Renal pelvis (tissue), 4 donors: ENCODE data around the gene DAO. TPM values are rescaled to one million over a fixed set of nuclear protein-coding genes. Genes with fewer than 3 reads are reported as not detected.
"Not testable (repeated sequence)": the region's sequence is repeated elsewhere in the genome, so short reads cannot be mapped to it uniquely, and the experiment has no call there.

Source experiments
- DNase-seq: peaks from one replicate; pipeline ENCODE4 v3.0.0-alpha.2; 2013
- polyA plus RNA-seq, 3 donors: library from polyadenylated mRNA; unstranded; fragments of 120-200 nt; gene quantifications; one replicate each; pipeline ENCODE4 v1.2.1, GENCODE V29; 2013; ENCODE audit not compliant: insufficient read length in 3 of 3

Gene DAO
- polyA plus RNA-seq, 3 donors = 0.60 to 1.5 (median 1.2) TPM

DNA sequence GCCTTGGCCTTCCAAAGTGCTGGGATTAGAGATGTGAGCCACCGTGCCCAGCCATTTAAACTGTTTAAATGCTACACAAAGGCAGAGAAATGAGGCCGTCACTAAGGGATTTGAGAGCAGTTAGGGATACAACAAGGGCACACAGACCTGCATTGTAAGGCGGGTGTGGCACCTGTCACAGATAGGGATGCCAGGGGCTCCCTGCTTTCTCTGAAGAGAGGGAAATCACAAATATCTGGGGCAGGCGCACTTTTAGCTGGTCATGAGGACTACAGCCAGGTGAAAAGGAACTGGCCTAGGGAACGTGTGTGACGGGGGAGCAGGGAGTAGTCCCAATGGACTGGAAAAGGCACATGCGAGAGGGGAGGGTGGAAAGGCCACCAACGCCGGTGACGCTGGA is 32.2 kb upstream of the DAO start:
- DNase-seq = no peak

DNA sequence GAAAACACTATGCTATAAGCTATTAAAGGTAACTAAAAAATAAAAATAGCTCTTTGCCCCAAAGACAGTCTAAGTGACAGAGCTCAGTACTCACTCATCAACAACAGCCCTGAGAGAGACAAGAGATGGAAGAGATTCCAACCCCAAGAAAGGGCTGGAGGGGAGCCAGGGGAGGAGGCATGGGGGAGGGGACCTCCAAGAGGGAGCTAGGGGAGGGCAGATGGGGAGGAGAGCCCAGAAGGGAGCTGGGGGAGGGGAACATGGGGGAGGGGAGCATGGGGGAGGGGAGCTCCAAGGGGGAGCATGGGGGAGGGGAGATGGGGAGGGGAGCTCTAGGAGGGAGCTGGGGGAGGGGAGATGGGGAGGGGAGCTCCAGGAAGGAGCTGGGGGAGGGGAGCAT is 30.2 kb upstream of the DAO start:
- no peak for DNase-seq

DNA sequence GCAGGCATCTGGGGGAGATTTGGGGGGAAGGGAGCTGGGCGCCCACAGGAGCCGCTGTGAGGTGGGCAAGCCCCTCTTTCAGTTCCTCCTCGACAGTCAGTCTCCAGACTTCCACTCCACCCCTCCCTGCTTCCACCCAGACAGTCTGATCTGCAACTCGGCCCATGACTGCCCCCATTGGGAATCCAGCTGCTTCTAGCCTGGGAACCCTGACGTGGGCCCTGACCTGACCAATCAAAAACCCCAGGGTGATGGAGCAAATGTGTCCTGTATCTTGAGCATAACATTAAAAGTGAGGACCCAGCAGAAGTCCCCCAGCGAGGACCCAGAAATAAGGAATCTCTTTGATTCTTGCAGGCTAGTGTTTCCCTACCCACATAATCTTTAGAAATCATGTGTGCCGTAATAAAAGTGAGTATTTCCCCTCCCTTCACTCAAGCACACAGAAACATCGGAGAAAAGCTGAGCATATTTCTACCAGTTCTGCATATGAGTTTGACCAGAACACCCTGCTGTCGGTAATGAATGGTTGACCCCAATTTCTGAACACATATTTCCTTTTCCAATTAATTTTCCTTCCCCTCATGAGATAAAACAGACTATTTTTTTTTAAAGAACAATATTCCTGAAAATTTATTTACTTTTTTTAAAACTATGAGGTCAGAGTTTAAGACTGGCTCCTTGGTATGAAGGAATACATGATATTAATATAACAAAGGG is 28.9 kb upstream of the DAO start:
- DNase-seq = no peak

DNA sequence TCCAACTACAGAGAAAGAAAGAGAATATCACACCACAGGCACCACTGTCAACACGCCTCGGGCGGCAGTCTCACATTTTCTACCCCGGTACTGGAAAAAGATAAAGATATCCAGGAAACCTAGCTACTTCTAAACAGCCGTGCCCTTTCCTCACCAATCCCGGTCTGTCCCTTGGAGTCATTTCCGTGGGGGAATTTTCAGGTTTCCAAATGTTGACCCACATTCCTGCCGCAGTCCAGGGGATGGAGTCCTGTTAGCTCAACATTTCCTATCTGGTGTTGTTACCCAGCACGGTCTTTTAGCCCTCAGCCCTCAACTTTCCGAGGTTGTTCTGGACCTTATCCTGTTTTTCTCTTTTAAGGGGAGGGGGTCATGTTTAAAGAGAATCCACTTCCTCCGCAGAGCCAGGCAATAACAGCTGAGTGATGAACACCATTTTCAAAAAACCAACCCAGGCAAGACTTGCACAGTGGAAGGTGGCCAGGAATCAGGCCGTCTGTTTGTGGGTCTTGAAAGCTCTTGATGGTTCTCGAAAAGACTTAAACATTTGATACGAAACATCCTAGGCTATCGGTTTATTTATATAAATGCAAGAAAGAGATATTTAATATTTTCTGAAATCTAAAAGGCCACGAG is 27.1 kb upstream of the DAO start:
- no peak for DNase-seq

DNA sequence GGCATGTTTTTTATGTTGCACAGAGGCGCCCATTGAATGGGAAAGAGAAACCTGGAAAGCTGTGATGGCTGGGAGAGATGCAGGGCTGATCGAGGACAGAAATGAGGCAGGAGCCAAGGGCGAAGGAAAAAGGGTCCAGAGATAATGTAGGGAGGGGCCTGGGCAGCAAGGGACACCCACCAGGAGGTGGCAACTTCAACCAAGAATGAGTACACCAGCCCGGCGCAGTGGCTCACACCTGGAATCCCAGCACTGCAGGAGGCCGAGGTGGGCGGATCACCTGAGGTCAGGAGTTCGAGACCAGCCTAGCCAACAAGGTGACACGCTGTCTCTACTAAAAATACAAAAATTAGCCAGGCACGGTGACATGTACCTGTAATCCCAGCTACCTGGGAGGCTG is 26.5 kb upstream of the DAO start:
- DNase-seq = no peak

DNA sequence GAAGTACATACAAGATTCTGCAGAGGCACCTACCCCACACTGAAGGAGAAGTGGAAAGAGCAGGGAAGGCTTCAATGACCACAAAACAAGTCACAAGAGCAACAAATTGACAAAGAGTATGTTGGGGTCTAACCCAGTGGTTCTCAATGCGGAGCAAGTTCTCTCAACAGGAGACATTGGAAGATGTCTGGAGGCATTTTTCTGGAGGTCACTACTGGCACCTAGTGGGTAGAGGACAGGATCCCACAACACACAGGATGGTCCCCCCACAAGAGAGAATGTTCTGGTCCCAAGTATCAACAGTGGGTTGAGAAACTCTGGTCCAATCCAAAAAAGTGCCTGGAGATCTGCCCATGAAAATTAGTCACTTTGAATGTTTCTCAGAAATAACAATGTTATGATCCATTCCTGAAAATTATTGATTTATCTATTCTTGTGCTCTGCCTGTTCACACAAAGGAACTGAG is 25.9 kb upstream of the DAO start:
- no peak for DNase-seq

DNA sequence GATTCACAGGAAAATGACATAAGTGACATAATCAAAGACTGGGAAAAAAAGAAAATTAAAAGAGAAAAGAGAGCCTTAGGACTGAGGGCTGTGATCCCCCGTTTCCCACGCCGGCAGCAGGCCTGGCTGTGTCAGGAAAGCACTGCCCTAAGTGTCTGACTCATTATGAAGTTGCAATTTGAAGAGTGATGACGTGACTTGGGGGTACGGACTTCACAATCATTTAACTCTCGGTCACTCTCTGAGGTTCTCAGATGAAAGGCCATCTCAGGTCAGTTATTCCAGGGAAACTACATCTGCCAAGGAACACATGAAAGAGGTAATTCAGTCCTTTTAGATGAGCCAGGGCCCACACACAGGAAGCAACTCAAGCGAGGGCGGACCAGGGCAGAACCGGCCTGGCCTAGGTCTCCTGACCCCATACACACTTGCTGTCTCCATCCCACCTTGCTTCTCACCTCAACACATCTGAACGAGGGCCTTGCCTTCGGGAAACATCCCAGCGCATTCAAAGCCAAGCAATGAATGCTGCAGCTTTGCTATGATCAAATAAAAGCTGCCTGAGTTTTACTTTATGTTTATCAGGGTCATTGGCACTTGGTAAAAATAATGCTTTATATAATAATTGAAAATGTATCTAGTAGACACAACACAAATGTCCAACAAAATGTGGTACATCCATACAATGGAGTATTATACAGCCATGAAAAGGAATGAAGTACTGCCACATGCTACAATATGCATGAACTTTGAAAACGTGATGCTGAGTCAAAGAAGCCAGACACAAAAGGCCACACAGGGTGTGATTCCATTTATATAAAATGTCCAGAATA is 25.2 kb upstream of the DAO start:
- DNase-seq = no peak

DNA sequence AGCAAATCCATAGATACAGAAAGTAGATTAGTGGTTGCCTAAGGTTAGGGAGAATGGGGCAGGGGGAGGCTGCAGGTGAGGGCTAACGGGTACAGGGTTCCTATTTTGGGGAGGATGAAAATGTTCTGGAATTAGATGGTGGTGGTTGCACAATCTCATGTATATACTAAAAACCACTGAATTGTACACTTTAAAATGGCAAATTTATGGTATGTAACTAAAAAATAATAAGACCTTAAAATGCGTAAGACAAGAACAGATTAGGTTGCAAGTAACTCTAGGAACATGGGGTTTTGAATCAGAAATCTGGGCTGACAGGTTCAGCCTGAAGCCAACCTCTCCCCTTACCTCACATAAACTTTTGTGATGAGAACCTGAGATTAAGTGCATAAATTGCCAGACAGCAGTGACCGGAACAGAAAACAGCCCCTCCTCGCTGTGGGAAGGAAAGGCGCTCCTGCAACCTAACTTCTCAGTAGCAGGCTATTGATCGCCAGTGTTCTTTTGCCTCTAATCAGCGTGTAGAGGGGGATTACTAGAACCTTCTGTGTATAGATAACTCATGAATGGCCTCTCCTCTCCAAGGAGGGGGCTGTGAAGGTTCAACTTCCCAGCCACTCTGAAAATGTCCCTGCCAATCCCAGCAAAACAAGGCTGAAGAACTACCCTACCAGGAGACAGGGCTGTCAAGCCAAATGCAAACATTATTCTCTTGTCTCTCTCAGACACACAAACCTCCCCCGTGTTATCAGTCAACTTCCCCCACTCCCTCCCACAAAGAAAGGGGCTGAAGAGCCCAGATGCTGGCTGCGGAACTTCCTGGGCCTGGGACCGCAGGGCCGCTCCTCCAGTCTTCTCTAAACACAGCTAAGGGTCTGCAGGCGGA is 24.4 kb upstream of the DAO start:
- no peak for DNase-seq

DNA sequence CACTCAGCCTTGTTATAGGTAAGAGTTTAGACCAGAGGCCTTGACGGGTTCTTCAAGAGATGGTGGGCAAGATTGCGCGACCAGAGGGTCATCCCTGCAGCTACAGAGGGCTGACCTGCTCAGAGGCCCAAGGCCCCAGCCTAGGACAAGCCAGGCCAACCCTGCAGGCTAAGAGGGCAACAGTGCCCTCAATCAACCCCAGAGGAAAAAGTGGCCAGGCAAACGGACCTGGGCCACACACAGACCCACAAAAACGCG is 23.8 kb upstream of the DAO start:
- DNase-seq = no peak

DNA sequence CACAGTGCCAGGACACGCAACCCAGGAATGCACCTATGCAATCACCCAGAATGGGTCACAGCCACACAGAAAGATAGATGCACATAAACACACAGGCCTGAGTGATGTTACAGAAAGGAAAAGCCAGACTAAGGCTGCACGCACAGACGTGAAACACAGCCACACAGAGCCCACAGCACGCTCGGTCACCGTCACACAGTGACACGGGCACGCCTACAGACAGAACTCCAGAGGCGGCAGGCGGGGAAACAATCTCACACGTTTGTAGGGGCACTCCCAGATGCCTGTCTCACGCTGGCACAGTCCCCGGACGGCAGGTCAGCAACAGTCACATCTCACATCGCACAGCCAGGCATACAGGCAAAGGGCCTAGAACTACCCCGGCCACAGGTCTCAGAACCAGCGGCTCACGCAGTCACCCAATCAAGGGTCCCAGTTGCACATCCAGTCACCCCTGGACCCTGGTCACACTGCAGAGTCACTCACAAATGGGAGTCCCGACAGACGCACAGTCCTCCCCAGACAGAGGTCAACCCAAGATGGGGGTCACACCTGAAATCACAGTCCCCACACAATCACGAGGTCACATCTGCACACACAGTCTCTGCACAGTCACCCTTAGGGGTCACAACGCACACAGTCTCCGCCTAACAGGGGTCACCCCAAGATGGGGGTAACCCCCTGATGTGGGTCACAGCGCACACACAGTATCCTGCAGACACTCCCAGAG is 23.3 kb upstream of the DAO start:
- DNase-seq = no peak

DNA sequence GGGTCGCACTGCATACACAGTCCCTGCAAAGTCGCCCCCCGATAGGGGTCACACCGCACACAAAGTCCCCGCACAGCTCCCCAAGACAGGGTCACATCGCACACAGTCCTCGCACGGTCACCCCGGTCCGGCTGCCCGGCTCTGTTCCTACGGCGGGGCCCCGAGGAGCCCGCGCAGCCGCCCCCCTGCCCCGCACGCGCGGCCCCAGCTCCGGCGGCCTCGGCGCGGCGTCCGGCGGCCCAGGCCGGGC is 22.8 kb upstream of the DAO start:
- DNase-seq = no peak

DNA sequence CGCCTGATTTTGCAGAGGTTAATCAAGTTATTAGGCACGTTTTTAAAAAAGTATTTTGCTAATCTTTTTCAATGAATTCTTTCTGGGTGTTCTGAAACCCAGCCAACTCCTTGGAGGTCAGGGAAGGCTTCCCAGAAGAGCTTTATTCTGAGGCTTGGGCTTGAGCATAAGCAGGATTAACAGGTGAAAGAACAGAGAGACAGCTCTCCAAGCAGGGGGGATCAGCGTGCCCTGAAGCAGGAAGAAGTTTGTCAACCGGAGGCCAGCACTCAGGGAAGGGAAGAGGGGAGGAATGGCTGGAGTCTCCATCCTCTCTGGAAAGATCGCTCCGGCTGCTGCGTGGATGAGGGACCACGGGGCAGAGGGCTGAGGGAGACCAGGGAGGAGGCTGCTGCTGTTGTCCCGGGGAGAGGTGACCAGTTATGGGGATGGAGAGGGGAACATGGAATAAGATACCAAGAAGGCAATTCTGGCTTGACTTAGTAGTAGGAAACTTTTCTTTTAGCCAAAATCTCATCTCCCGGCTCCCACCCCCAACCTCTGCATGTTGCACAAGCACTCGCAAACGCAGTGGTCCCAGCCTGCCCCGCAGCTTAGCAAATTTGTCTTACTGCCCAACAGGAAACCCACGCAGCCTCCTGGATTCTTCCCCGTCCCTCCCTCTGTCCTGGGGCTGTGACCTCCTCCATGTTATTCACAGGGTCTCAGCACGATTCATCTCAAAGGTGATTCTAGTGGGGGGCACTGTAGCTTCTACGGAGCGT is 21.4 kb upstream of the DAO start:
- no peak for DNase-seq

DNA sequence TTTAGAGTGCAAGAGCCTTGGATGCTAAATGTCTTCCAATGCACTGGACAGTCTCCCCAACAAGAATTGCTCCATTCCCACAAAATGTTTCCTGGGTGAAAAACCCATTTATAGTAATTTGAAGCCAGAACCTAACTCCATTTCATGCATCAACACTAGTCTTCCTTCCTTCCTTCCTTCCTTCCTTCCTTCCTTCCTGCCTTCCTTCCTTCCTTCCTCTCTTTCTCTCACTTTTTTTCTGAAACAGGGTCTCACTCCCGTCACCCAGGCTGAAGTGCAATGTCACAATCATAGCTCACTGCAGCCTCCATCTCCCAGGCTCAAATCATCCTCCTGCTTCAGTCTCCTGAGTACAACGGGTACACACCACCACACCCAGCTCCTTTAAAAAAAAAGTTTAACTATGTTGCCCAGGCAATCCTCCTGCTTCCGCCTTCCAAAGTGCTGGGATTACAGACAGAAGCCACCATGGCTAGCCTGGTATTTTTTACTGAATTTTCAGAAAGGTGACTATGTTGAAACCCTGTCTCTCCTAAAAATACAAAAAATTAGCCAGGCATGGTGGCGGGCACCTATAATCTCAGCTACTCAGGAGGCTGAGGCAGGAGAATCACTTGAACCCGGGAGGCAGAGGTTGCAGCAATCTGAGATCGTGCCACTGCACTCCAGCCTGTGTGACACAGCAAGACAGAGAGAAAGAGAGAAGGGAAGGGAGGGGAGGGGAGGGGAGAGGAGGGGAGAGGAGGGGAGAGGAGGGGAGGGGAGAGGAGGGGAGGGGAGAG is 20.6 kb upstream of the DAO start:
- not testable (repeated sequence) for DNase-seq

DNA sequence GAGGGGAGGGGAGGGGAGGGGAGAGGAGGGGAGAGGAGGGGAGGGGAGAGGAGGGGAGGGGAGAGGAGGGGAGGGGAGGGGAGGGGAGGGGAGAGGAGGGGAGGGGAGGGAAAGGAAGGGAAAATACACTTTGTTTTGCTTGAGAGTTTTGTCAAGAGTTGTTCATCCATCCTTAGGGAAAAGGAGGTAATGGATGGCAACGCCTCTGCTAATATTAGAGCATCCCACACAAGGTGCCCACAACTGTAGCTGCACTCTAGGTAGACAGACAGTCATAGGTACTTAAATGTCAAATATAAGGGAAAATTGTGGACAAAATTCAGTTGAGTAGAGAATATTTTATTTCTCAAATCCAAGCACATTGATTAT is 20.0 kb upstream of the DAO start:
- no peak for DNase-seq

DNA sequence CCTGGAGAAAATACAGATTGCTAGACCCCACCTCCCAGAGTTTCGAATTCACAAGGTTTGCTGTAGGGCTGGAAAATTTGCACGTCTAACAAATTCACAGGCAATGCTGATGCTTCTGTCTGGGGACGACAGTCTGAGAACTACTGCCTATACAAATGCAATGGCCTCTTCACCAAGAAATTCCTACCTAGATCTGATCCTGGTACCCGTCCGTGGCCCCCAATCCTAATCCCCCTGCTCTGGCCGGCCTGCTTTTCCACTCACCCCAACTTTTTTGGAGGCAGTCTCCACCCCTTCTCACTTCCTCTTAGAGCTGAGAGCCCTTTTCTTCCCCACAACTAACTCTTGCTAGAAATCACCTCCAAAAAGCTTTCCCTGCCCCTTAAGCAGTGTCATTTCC is 19.4 kb upstream of the DAO start:
- DNase-seq = no peak

DNA sequence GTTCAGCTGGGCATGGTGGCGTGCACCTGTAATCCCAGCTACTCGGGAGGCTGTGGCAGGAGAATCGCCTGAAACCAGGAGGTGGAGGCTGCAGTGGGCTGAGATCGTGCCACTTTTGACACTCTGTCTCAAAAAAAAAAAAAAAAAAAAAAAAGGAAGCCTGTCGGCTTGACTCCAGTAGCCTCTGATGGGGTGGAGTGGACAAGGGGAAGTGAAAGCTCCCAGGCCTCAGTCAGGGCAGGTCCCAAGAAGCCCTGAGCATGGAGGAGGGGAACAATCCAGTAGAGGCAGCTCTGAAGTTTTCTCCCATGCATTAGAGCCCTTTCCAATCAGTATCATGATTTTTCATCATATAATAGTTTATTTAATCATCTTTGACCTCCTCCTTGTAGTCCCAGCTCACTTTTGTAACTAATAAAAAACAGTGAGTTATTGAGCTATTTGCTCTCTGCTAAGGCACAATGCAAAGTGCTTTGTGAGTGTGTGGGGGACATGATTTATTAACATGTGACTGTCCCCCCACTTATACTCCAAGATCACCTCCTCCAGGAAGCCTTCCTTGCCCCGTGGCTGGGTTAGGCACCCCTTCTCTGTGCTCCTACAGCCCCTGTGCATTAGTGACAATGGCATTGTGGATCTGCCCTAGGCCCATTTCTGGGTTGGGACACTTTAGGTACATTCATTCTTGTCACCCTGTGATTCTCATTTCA is 17.9 kb upstream of the DAO start:
- no peak for DNase-seq

DNA sequence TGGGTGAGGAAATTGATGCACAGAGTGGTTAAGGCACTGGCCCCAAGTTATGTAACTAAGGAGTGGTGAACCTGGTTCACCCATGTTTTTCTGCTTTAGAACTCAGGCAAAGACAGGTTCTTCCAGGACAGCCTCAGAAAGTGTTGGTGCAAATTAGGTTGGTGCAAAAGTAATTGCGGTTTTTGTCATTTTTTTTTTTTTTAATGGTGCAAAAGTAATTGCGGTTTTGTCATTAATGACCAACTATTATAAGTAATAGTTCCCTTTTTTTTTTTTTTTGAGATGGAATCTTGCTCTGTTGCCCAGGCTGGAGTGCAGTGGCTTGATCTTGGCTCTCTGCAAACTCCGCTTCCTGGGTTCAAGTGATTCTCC is 17.3 kb upstream of the DAO start:
- no peak for DNase-seq

DNA sequence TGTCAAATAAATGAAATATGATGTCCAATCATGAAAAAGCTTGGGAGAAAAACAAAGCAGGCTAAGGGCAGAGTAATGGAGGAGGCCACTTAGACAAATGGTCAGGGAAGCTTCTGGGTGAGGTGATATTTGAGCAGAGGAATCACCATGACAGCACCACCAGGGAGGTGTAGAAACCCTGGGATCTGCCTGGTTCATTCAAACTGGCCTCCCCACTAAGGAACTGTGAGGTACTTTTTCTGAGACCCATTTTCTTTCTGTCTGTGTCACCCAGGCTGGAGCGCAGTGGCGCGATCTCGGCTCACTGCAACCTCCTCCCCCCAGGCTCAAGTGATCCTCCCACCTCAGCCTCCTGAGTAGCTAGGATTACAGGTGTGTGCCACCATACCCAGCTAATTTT is 14.7 kb upstream of the DAO start:
- DNase-seq = no peak

DNA sequence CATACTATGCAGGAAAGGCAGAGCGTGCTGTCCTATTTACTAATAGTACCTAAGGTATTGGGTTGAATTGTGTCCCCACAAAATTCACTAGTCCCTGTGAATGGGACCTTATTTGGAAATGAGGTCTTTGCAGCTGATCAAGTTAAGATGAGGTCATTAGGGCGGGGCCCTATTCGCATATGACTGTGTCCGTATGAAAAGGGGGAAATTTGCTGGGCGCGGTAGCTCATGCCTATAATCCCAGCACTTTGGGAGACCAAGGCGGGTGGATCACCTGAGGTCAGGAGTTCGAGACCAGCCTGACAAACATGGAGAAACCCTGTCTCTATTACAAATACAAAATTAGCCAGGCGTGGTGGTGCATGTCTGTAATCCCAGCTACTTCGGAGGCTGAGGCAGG is 13.8 kb upstream of the DAO start:
- DNase-seq = not testable (repeated sequence)

DNA sequence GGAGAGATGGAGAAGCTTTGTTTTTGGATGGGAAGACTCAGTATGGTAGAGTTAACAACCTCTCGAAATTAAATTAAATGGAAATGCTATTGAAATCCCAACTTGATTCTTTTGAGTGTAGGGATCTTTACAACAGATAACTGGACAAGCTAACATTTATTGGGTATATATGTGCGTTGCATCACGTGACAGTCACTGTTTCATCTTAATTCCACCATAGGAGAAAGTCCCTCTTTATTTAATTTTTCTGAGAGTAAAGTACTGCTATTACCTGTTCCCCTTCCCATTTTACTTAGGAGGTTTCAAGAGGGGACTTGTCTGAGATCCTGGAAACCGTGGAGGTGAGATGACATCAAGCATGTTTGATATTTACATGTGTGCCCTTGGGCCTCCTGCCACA is 11.1 kb upstream of the DAO start:
- DNase-seq = no peak
